DOHH2 (cell line): ENCODE results near the gene RRP15.

Experiments used
- H3F3A ChIP-seq: fragments of 200-600 bp; sonication (generic), shearing (Covaris generic); 2 replicates; pipeline ENCODE4 v1.6.0; 2016; ENCODE audit warnings: antibody characterized with exemption, mild to moderate bottlenecking; ENCODE audit not compliant: control insufficient read depth, insufficient read depth
- H3K27ac ChIP-seq: fragments of 200-600 bp; sonication (generic); 2 replicates; pipeline ENCODE4 v1.5.1; 2014; ENCODE audit warnings: low read depth, mild to moderate bottlenecking, low read length, moderate library complexity
- H3K27me3 ChIP-seq: fragments of 200-600 bp; sonication (generic); 2 replicates; pipeline ENCODE4 v1.6.1; 2014; ENCODE audit warnings: mild to moderate bottlenecking, low read length, mixed read lengths; ENCODE audit not compliant: control insufficient read depth
- H3K36me3 ChIP-seq: fragments of 200-600 bp; sonication (generic); 2 replicates; pipeline ENCODE4 v1.6.1; 2014; ENCODE audit warnings: mild to moderate bottlenecking, low read length, moderate library complexity, mixed read lengths; ENCODE audit not compliant: control insufficient read depth
- H3K4me1 ChIP-seq: fragments of 200-600 bp; sonication (generic); 2 replicates; pipeline ENCODE4 v1.6.1; 2014; ENCODE audit warnings: mild to moderate bottlenecking, low read length, mixed read lengths; ENCODE audit not compliant: control insufficient read depth
- H3K4me2 ChIP-seq: fragments of 200-600 bp; sonication (generic); 2 replicates; pipeline ENCODE4 v1.6.0; 2014; ENCODE audit warnings: mild to moderate bottlenecking, low read length, moderate library complexity
- H3K4me3 ChIP-seq: fragments of 200-600 bp; sonication (generic); 2 replicates; pipeline ENCODE4 v1.5.1; 2014; ENCODE audit warnings: mild to moderate bottlenecking, low read length, mixed read lengths
- H3K79me2 ChIP-seq: fragments of 200-600 bp; sonication (generic); 2 replicates; pipeline ENCODE4 v1.6.1; 2014; ENCODE audit warnings: mild to moderate bottlenecking, low read length, mixed read lengths; ENCODE audit not compliant: control insufficient read depth
- H3K9me2 ChIP-seq: fragments of 200-600 bp; sonication (generic); replicated peaks from 2 replicates; pipeline ENCODE4 v1.6.1; 2014; ENCODE audit warnings: mild to moderate bottlenecking, low read length, mixed read lengths; ENCODE audit not compliant: control insufficient read depth
- H3K9me3 ChIP-seq: fragments of 200-600 bp; sonication (generic); 2 replicates; pipeline ENCODE4 v1.6.1; 2014; ENCODE audit warnings: antibody characterized with exemption, low read length, mixed read lengths; ENCODE audit not compliant: control insufficient read depth, insufficient read depth
- H4K20me1 ChIP-seq: fragments of 200-600 bp; sonication (generic); 2 replicates; pipeline ENCODE4 v1.6.0; 2014; ENCODE audit warnings: low read depth, mild to moderate bottlenecking, antibody characterized with exemption, low read length, moderate library complexity; ENCODE audit not compliant: control insufficient read depth, insufficient read depth
- CTCF ChIP-seq: fragments of 200-600 bp; sonication (generic); IDR thresholded peaks from one replicate; pipeline ENCODE4 v1.5.1; 2014; ENCODE audit warnings: antibody characterized with exemption, mild to moderate bottlenecking, low read depth, low read length; ENCODE audit not compliant: poor library complexity, severe bottlenecking
- EZH2phosphoT487 ChIP-seq: fragments of 200-600 bp; sonication (generic); IDR thresholded peaks from 2 replicates; pipeline ENCODE4 v1.6.1; 2017; ENCODE audit warnings: borderline replicate concordance, mild to moderate bottlenecking, antibody characterized with exemption, low read length, moderate library complexity, mixed read lengths

The RRP15 gene

GRCh38 chr1:218361298-218362065 is 76.4 kb downstream of the RRP15 start:
- Histone ChIP-seq H4K20me1 (no peaks in the 10 kb centered on the region), H3K9me3 (no peaks in the 10 kb centered on the region), H3K27ac (no peak overlapping the region), H3K4me1 (no peaks in the 10 kb centered on the region), H3K4me3 (no peak overlapping the region), H3K4me2 (no peak overlapping the region), H3K36me3 (no peaks in the 10 kb centered on the region), H3F3A (no peaks in the 10 kb centered on the region), H3K9me2 (no peaks in the 10 kb centered on the region), H3K79me2 (no peaks in the 10 kb centered on the region), H3K27me3 (no peaks in the 10 kb centered on the region)
- TF ChIP-seq EZH2phosphoT487: no peak
- TF ChIP-seq CTCF: peak; percentile 50

GRCh38 chr1:218362418-218363076 is 77.5 kb downstream of the RRP15 start:
- H3K36me3 ChIP-seq: no peaks in the 10 kb centered on the region
- H3K4me1 ChIP-seq: no peaks in the 10 kb centered on the region
- H3K9me3 ChIP-seq: no peaks in the 10 kb centered on the region
- no peak overlapping the region for H3K4me3 ChIP-seq
- H3K79me2 ChIP-seq: no peaks in the 10 kb centered on the region
- no peaks in the 10 kb centered on the region for H4K20me1 ChIP-seq
- no peaks in the 10 kb centered on the region for H3K9me2 ChIP-seq
- no peak overlapping the region for H3K27ac ChIP-seq
- TF ChIP-seq CTCF: no peak
- no peak for TF ChIP-seq EZH2phosphoT487
- H3F3A ChIP-seq: no peaks in the 10 kb centered on the region
- H3K4me2 ChIP-seq: no peak overlapping the region
- H3K27me3 ChIP-seq: no peaks in the 10 kb centered on the region

- Histone ChIP-seq H3K4me1 (no peaks in the 10 kb centered on the region), H3K27ac (no peak overlapping the region), H3K79me2 (no peaks in the 10 kb centered on the region), H3K4me2 (no peak overlapping the region), H3F3A (no peaks in the 10 kb centered on the region), H3K27me3 (no peaks in the 10 kb centered on the region), H3K4me3 (no peak overlapping the region), H3K9me2 (no peaks in the 10 kb centered on the region), H3K36me3 (no peaks in the 10 kb centered on the region), H4K20me1 (no peaks in the 10 kb centered on the region), H3K9me3 (no peaks in the 10 kb centered on the region)
- TF ChIP-seq EZH2phosphoT487 (no peak), CTCF (no peak)
These were observed 78.0 kb downstream of the RRP15 start for GRCh38 chr1:218363141-218363540.
